AG04450 (cell line): Measurements from ENCODE around the gene KSR2. TPM values are rescaled to one million over a fixed set of nuclear protein-coding genes. Genes with fewer than 3 reads are reported as not detected.

Source experiments
- CTCF ChIA-PET: fragments of 300-600, 350-600 bp; formaldehyde crosslinking; extraction: SDS; loops from one replicate; lab custom pipeline; 2022; ENCODE audit warnings: antibody characterized with exemption, inconsistent platforms; lab: Charles Lee
- POLR2A ChIA-PET: fragments of 350-600 bp; formaldehyde crosslinking; extraction: SDS; loops from one replicate; lab custom pipeline; 2021; ENCODE audit warnings: antibody characterized with exemption, inconsistent platforms; lab: Yijun Ruan, JAX
- DNase-seq: peaks from one replicate; pipeline ENCODE4 v3.0.0-alpha.2; 2011; ENCODE audit warnings: low read depth, low spot score
- H3K27ac ChIP-seq: one replicate; pipeline ENCODE4 v1.5.1; 2012; ENCODE audit warnings: low read depth, low read length, control low read depth
- H3K27me3 ChIP-seq: one replicate; pipeline ENCODE4 v1.6.0; 2012; ENCODE audit warnings: low read length; ENCODE audit not compliant: control insufficient read depth, insufficient read depth
- H3K4me3 ChIP-seq: 2 replicates; pipeline ENCODE4 v1.5.1; 2011; ENCODE audit warnings: mild to moderate bottlenecking, low read depth, low read length, control low read depth
- H3K9me3 ChIP-seq: 2 replicates; pipeline ENCODE4 v1.5.1; 2012; ENCODE audit warnings: low read length; ENCODE audit not compliant: control insufficient read depth, insufficient read depth
- polyA plus RNA-seq: library from polyadenylated mRNA; depleted of rRNA; stranded (reverse); fragments of >200 nt; gene quantifications from 2 replicates; pipeline ENCODE4 v1.2.3, GENCODE V29; 2011
- TF ChIP-seq, protein P1 (sequence below): IDR thresholded peaks from 2 replicates; pipeline ENCODE4 v1.5.1; 2011; ENCODE audit warnings: low read depth, low read length, control low read depth, inconsistent platforms

KSR2 gene
- polyA plus RNA-seq, 1 experiment: not detected

DNA sequence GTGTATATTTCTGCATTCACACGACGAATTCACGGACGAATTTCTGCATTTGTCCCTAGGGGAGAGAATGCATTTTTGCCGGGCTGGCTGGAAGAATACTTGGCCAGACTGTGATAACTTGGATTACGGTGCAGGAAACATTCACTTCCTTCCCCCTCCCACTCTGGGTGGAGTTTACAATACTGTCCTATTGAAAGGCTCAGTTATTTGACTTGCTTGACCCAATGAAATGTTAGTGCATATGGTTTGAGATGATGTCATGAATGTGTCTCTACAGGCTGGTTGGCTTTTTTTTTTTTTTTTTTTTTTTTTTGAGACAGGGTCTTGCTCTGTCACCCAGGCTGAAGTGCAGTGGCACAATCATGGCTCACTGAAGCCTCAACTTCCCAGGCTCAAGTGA is 516.7 kb downstream of the KSR2 start:
- no peaks in the 10 kb centered on the region for H3K27me3 ChIP-seq
- ChIA-PET POLR2A (no interaction called here), CTCF (no interaction called here)
- H3K9me3 ChIP-seq: peaks cover 63% of the 10 kb centered on the region
- no peak overlapping the region for H3K4me3 ChIP-seq
- DNase-seq: no peak
- TF ChIP-seq, protein P1, sequence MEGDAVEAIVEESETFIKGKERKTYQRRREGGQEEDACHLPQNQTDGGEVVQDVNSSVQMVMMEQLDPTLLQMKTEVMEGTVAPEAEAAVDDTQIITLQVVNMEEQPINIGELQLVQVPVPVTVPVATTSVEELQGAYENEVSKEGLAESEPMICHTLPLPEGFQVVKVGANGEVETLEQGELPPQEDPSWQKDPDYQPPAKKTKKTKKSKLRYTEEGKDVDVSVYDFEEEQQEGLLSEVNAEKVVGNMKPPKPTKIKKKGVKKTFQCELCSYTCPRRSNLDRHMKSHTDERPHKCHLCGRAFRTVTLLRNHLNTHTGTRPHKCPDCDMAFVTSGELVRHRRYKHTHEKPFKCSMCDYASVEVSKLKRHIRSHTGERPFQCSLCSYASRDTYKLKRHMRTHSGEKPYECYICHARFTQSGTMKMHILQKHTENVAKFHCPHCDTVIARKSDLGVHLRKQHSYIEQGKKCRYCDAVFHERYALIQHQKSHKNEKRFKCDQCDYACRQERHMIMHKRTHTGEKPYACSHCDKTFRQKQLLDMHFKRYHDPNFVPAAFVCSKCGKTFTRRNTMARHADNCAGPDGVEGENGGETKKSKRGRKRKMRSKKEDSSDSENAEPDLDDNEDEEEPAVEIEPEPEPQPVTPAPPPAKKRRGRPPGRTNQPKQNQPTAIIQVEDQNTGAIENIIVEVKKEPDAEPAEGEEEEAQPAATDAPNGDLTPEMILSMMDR: no peak
- H3K27ac ChIP-seq: no peak overlapping the region

DNA sequence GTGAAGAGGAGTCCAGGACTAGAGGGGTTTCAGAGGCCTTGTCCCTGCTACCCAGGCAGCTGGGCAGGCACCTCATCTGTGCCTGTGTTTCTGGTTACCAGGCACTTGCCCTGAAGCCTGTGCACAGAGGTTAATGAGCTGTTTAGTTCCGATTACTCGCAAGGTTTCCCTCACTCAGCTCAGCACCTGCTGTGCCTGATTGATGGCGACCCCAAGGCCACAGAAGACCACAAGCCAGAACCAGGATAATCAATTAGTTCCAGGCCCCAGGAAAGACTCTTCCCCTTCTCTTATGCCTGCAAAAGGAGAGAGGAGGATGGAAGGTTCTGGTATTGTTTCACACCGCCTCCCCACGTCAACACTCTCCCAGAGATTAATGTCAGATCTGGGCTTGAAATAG is 518.6 kb downstream of the KSR2 start:
- Histone ChIP-seq H3K9me3 (peaks cover 45% of the 10 kb centered on the region), H3K4me3 (no peak overlapping the region), H3K27ac (no peak overlapping the region), H3K27me3 (no peaks in the 10 kb centered on the region)
- CTCF ChIA-PET: no interaction called here
- POLR2A ChIA-PET: no interaction called here
- DNase-seq: no peak
- TF ChIP-seq, protein P1: no peak

DNA sequence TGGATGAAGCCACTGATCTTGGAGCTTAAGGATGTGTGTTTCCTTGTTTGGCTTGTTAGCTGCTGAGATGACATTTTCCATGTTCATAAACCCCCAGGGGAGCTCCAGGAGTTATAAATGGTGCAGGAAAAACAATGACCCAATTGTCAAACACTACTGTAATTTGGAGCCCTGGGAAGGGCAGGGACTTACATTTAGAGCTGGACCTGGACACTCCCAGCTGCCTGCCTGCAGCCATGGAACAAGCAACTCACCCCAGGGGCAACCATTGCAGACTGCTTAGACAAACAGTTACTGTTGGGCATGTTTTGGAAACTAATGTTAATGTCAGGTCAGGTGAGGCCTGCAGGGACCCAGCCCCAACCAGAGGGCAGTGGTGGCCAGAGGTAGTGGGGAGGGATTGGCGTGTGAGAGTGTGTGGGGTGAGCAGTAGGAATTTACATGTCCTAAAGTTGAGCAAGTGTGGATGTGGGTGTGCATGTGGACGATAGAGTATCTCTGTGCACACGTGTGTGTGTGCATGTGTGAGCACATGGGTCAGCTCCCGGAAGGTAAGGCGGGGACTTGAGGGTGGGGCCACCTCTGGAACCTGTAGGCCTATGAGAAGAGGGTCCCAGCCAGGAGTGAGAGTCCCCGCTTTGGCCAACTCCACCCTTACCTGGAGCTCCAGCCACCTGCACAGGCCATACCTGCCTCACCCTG is 521.0 kb downstream of the KSR2 start:
- ChIA-PET POLR2A (no interaction called here), CTCF (no interaction called here)
- TF ChIP-seq, protein P1: no peak
- H3K27me3 ChIP-seq: no peaks in the 10 kb centered on the region
- H3K4me3 ChIP-seq: no peak overlapping the region
- DNase-seq: no peak
- peaks cover 53% of the 10 kb centered on the region for H3K9me3 ChIP-seq
- no peak overlapping the region for H3K27ac ChIP-seq

DNA sequence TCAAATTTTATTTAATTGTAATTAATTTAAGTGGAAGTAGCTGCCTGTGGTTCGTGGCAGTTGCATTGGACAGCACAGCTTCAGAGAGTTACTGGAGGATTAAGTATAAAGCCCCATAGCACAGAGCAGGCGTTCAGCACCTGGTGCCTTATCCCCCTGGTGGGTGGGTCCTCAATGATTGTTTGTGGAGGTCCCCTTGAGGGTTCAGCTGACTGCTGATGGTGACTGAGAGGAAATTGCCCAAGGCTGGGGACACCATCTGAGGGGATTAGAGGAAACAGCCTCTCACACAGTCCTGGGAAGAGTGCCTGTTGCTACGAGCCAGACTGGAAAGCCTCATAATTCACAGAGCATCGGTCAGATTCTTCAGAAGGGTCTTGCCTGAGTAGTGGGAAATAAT is 524.0 kb downstream of the KSR2 start:
- ChIA-PET POLR2A (no interaction called here), CTCF (no interaction called here)
- Histone ChIP-seq H3K27ac (no peak overlapping the region), H3K27me3 (no peaks in the 10 kb centered on the region), H3K9me3 (peaks cover 48% of the 10 kb centered on the region), H3K4me3 (no peak overlapping the region)
- TF ChIP-seq, protein P1: no peak
- no peak for DNase-seq

DNA sequence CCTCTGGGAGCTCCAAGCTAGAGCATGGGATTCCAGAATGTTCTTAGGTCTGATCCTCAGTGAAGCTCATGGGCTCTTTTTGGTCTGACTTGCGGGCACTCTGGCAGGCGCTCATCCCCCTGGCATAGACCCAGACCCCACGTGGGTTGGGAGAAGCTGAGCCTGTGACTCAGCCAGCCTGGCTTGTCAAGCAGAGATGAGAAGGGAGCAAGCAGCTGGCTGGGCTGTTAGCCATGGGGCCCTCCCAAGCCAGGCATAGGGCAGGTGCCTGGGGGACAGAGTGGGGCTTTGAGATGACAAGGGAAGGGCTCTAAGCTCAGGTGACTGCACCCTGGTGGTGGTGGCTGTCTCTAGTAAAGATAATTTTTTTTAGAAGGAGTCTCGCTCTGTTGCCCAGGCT is 527.0 kb downstream of the KSR2 start:
- Histone ChIP-seq H3K9me3 (peaks cover 54% of the 10 kb centered on the region), H3K27ac (no peak overlapping the region), H3K4me3 (no peak overlapping the region), H3K27me3 (no peaks in the 10 kb centered on the region)
- TF ChIP-seq, protein P1: no peak
- CTCF ChIA-PET: no interaction called here
- no peak for DNase-seq
- POLR2A ChIA-PET: no interaction called here
